WERI-Rb-1 (cell line): ENCODE data around the gene CNN2.

Source experiments
- DNase-seq: peaks from one replicate; pipeline ENCODE4 v3.0.0-alpha.2; 2020
- H3K27ac ChIP-seq: fragments of 250-450 bp; sonication (Bioruptor Pico); 2 replicates; pipeline ENCODE4 v1.5.1; 2020; ENCODE audit warnings: mild to moderate bottlenecking, moderate library complexity
- H3K27me3 ChIP-seq: fragments of 250-450 bp; sonication (Bioruptor Pico); 2 replicates; pipeline ENCODE4 v1.5.1; 2021; ENCODE audit warnings: mild to moderate bottlenecking, low read depth, moderate library complexity; ENCODE audit not compliant: insufficient read depth, severe bottlenecking
- H3K36me3 ChIP-seq: fragments of 250-450 bp; sonication (Bioruptor Pico); 2 replicates; pipeline ENCODE4 v1.5.1; 2020; ENCODE audit warnings: mild to moderate bottlenecking, moderate library complexity
- H3K4me3 ChIP-seq: 2 replicates; pipeline ENCODE4 v1.5.1; 2011; ENCODE audit warnings: low read depth, mild to moderate bottlenecking, control low read depth, low read length
- H3K9me3 ChIP-seq: fragments of 250-450 bp; sonication (Bioruptor Pico); 2 replicates; pipeline ENCODE4 v1.5.1; 2021; ENCODE audit warnings: mild to moderate bottlenecking, moderate library complexity; ENCODE audit not compliant: severe bottlenecking
- CTCF ChIP-seq: IDR thresholded peaks from 2 replicates; pipeline ENCODE4 v1.5.1; 2011; ENCODE audit warnings: low read depth, mild to moderate bottlenecking, control low read depth, inconsistent platforms, low read length

The CNN2 gene

GRCh38 chr19:1047696-1048147 lies 21.3 kb downstream of the CNN2 start:
- Histone ChIP-seq H3K4me3 (no peak overlapping the region), H3K27ac (no peak overlapping the region), H3K36me3 (peaks cover 41% of the 10 kb centered on the region), H3K9me3 (peaks cover 3% of the 10 kb centered on the region), H3K27me3 (no peaks in the 10 kb centered on the region)
- no peak for TF ChIP-seq CTCF
- no peak for DNase-seq

GRCh38 chr19:1049106-1049505 lies 22.7 kb downstream of the CNN2 start:
- H3K9me3 ChIP-seq, result peaks cover 3% of the 10 kb centered on the region
- no peak for TF ChIP-seq CTCF
- peaks cover 45% of the 10 kb centered on the region for H3K36me3 ChIP-seq
- no peak for DNase-seq
- H3K27ac ChIP-seq, result no peak overlapping the region
- H3K27me3 ChIP-seq, result no peaks in the 10 kb centered on the region
- no peak overlapping the region for H3K4me3 ChIP-seq

- Histone ChIP-seq H3K4me3 (no peak overlapping the region), H3K36me3 (peaks cover 45% of the 10 kb centered on the region), H3K9me3 (peaks cover 2% of the 10 kb centered on the region), H3K27ac (no peak overlapping the region), H3K27me3 (no peaks in the 10 kb centered on the region)
- TF ChIP-seq CTCF, result no peak
- DNase-seq, result no peak
Measured at GRCh38 chr19:1049800-1050199, 23.4 kb downstream of the CNN2 start.

DNA sequence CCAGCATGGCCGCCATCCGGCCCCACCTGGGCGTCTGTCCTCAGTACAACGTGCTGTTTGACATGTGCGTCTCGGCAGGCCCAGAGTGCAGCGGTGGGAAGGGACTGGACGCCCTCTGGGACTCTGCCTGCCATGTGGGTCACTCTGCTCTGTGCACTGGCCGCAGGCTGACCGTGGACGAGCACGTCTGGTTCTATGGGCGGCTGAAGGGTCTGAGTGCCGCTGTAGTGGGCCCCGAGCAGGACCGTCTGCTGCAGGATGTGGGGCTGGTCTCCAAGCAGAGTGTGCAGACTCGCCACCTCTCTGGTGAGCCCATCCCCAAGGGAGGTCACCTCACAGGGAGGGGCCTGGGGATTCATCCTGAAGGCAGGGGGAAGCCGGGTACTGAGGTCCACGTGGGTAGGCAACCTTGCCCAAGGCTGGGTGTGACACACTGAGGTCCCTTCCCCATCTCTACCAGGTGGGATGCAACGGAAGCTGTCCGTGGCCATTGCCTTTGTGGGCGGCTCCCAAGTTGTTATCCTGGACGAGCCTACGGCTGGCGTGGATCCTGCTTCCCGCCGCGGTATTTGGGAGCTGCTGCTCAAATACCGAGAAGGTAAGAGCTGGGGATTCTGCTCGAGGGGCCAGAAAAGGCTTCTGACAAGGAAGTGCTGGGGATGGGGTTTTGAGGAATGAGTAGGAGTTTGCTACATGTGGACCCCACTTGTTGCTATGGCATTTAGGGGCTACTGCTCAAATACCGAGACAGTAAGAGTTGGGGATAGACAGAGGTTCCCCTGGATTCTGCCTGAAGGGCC lies 24.8 kb downstream of the CNN2 start:
- no peaks in the 10 kb centered on the region for H3K27me3 ChIP-seq
- H3K36me3 ChIP-seq, result peaks cover 52% of the 10 kb centered on the region
- no peak for DNase-seq
- H3K27ac ChIP-seq, result no peak overlapping the region
- no peak overlapping the region for H3K4me3 ChIP-seq
- no peak for TF ChIP-seq CTCF
- peaks cover 7% of the 10 kb centered on the region for H3K9me3 ChIP-seq

GRCh38 chr19:1051791-1052190 lies 25.4 kb downstream of the CNN2 start:
- Histone ChIP-seq H3K36me3 (peaks cover 53% of the 10 kb centered on the region), H3K27me3 (no peaks in the 10 kb centered on the region), H3K27ac (no peak overlapping the region), H3K9me3 (peaks cover 13% of the 10 kb centered on the region), H3K4me3 (no peak overlapping the region)
- TF ChIP-seq CTCF, result no peak
- no peak for DNase-seq

DNA sequence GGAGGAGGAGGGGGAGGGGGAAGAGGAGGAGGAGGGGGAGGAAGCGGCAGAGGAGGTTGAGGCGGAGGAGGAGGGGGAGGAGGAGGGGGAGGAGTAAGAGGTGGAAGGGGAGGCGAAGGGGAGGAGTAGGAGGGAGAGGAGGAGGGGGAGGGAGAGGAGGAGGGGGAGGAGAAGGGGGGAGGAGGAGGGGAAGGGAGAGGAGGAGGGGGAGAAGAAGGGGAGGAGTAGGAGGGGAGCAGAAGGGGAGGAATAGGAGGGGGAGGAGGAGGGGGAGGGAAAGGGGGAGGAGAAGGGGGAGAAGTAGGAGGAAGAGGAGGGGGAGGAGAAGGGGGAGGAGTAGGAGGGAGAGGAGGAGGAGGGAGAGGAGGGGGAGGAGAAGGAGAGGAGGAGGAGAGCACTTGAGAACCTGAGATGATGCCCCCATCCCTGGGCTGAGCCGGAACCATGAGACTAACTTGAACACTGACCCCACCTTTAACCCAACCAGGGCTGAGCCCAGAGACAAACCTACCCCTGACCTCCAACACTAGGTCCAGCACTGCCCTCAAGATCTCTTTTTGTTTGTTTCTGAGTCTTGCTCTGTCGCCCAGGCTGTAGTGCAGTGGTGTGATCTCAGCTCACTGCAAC lies 26.1 kb downstream of the CNN2 start:
- TF ChIP-seq CTCF, result no peak
- Histone ChIP-seq H3K27me3 (no peaks in the 10 kb centered on the region), H3K4me3 (no peak overlapping the region), H3K27ac (no peak overlapping the region), H3K9me3 (peaks cover 20% of the 10 kb centered on the region), H3K36me3 (peaks cover 53% of the 10 kb centered on the region)
- DNase-seq, result no peak
